HepG2 (cell line): Measurements from ENCODE around the gene NUP214. TPM values are rescaled to one million over a fixed set of nuclear protein-coding genes. Genes with fewer than 3 reads are reported as not detected.

Experiments used
- EHMT2 ChIP-seq: fragments of 200-600 bp; sonication (generic); IDR thresholded peaks from 2 replicates; pipeline ENCODE4 v1.7.0; 2017; ENCODE audit warnings: antibody characterized with exemption, low read depth, low read length, borderline replicate concordance
- HNRNPK ChIP-seq: fragments of 200-400 bp; formaldehyde crosslinking; IDR thresholded peaks from 2 replicates; pipeline ENCODE4 v1.6.1; 2018; ENCODE audit warnings: low read length, low read depth, moderate library complexity, mild to moderate bottlenecking; ENCODE audit not compliant: poor library complexity, severe bottlenecking
- ISX ChIP-seq: sonication (generic); formaldehyde crosslinking; conservative IDR thresholded peaks from 2 replicates; pipeline ENCODE4 v1.5.0; 2020; ENCODE audit warnings: missing genetic modification reagents
- JUND ChIP-seq: sonication (generic); formaldehyde crosslinking; IDR thresholded peaks from 2 replicates; pipeline ENCODE4 v1.8.0; 2022; ENCODE audit warnings: mild to moderate bottlenecking, missing genetic modification reagents
- MEIS2 ChIP-seq: sonication (generic); formaldehyde crosslinking; IDR thresholded peaks from 2 replicates; pipeline ENCODE4 v1.9.0; 2021; ENCODE audit warnings: mild to moderate bottlenecking, missing genetic modification reagents
- MLX ChIP-seq: IDR thresholded peaks from 2 replicates; pipeline ENCODE4 v1.6.1; 2016
- NCOA1 ChIP-seq: sonication (generic); formaldehyde crosslinking; IDR thresholded peaks from 2 replicates; pipeline ENCODE4 v1.9.0; 2021; ENCODE audit warnings: missing genetic modification reagents
- NPAS2 ChIP-seq: sonication (generic); formaldehyde crosslinking; IDR thresholded peaks from 2 replicates; pipeline ENCODE4 v1.8.0; 2022; ENCODE audit warnings: mild to moderate bottlenecking, missing genetic modification reagents, borderline replicate concordance
- PAWR ChIP-seq: sonication (generic); formaldehyde crosslinking; IDR thresholded peaks from 2 replicates; pipeline ENCODE4 v1.4.0; 2020; ENCODE audit warnings: missing genetic modification reagents, mild to moderate bottlenecking, borderline replicate concordance
- PBX2 ChIP-seq: IDR thresholded peaks from 2 replicates; pipeline ENCODE4 v1.6.1; 2016; ENCODE audit warnings: control low read depth
- REL ChIP-seq: sonication (generic); formaldehyde crosslinking; conservative IDR thresholded peaks from 2 replicates; pipeline ENCODE4 v1.8.0; 2022; ENCODE audit warnings: mild to moderate bottlenecking, missing genetic modification reagents, moderate library complexity
- SP1 ChIP-seq, 2 experiments: fragments of 450-650 bp in 1 of 2; sonication (generic) in 1 of 2; formaldehyde crosslinking in 1 of 2; IDR thresholded peaks; 2 replicates each; pipeline versions ENCODE4 v1.4.0 to v1.6.1; 2016 to 2020; ENCODE audit warnings: missing genetic modification reagents in 1 of 2
- TEF ChIP-seq: sonication (generic); formaldehyde crosslinking; IDR thresholded peaks from 2 replicates; pipeline ENCODE4 v1.5.0; 2020; ENCODE audit warnings: missing genetic modification reagents
- YEATS4 ChIP-seq: sonication (generic); formaldehyde crosslinking; IDR thresholded peaks from 2 replicates; pipeline ENCODE4 v1.4.0; 2020; ENCODE audit warnings: missing genetic modification reagents, borderline replicate concordance
- ZFY ChIP-seq: sonication (generic); formaldehyde crosslinking; IDR thresholded peaks from 2 replicates; pipeline ENCODE4 v1.4.0; 2020; ENCODE audit warnings: missing genetic modification reagents
- ZNF10 ChIP-seq: sonication (generic); formaldehyde crosslinking; IDR thresholded peaks from 2 replicates; pipeline ENCODE4 v1.4.0; 2020; ENCODE audit warnings: mild to moderate bottlenecking, low read depth, missing genetic modification reagents, borderline replicate concordance
- ZNF562 ChIP-seq: sonication (generic); formaldehyde crosslinking; IDR thresholded peaks from 2 replicates; pipeline ENCODE4 v1.8.0; 2022; ENCODE audit warnings: missing genetic modification reagents, borderline replicate concordance
- ZNF567 ChIP-seq: sonication (generic); formaldehyde crosslinking; IDR thresholded peaks from 2 replicates; pipeline ENCODE4 v1.8.1; 2023; ENCODE audit warnings: mild to moderate bottlenecking, missing genetic modification reagents, borderline replicate concordance
- ZNF589 ChIP-seq: sonication (generic); formaldehyde crosslinking; conservative IDR thresholded peaks from 2 replicates; pipeline ENCODE4 v1.8.0; 2022; ENCODE audit warnings: mild to moderate bottlenecking, moderate library complexity, missing genetic modification reagents
- ZNF784 ChIP-seq: sonication (generic); formaldehyde crosslinking; IDR thresholded peaks from 2 replicates; pipeline ENCODE4 v1.5.1; 2020; ENCODE audit warnings: missing genetic modification reagents, mild to moderate bottlenecking, borderline replicate concordance
- polyA plus RNA-seq, 8 experiments: library from polyadenylated mRNA; depleted of rRNA in 3 of 8; stranded (reverse) in 7 of 8; unstranded in 1 of 8; fragments of >200 nt; fragmentation: Illumina TruSeq in 4 of 8; extraction: Trizol in 4 of 8; gene quantifications; 2 replicates each; pipeline versions ENCODE4 v1.2.1 to v1.2.3, GENCODE V29; 2011 to 2016; ENCODE audit warnings: low read depth in 4 of 8, missing spikeins in 1 of 8, mixed read lengths in 1 of 8; ENCODE audit not compliant: insufficient read depth in 1 of 8
- total RNA-seq, 5 experiments: library from RNA; depleted of rRNA; stranded (reverse); fragments of >200 nt; fragmentation: Illumina TruSeq; extraction: Trizol; gene quantifications; 2 replicates each; pipeline ENCODE4 v1.2.3, GENCODE V29; 2016; ENCODE audit warnings: low read depth in 1 of 5
- TF ChIP-seq, protein P1 (sequence below): sonication (generic); formaldehyde crosslinking; IDR thresholded peaks from 2 replicates; pipeline ENCODE4 v1.8.0; 2022; ENCODE audit warnings: missing genetic modification reagents, mild to moderate bottlenecking, moderate library complexity, borderline replicate concordance
- TF ChIP-seq, protein P2 (sequence below): sonication (generic); formaldehyde crosslinking; IDR thresholded peaks from 2 replicates; pipeline ENCODE4 v1.4.0; 2020; ENCODE audit warnings: missing genetic modification reagents, borderline replicate concordance

NUP214 gene
- total and polyA plus RNA-seq, 2 of the 13 experiments (the other 11 are each of a cell fraction or from before 2014, with no cell fraction given): 8.4 to 16.0 TPM

DNA sequence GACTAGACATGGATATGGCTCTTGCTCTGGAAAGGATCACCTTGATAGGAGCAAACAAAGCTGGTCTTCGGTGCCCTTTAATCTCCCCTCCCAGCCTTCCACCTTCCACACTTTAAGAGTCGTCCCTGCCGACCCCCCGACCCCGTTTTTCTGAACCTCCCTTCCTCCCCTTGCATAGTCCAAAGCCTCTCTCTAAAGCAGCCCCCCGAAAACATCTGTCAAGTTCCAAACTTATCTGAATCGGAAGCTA is 423 bp upstream of the NUP214 start (continued):
- TF ChIP-seq PBX2 (CRISPR knock-in tag) (no peak), MLX (no peak), SP1 (IDR thresholded peaks at IDR 0.05) (no peak), SP1 (CRISPR knock-in tag; IDR thresholded peaks at IDR 0.05) (no peak), EHMT2 (no peak), ZNF10 (no peak), MEIS2 (CRISPR knock-in tag) (0 out of 2 replicates have a peak, but pooled peaks have one; percentile 7), ZNF589 (0 out of 2 replicates have a peak, but pooled peaks have one; percentile 42), NCOA1 (CRISPR knock-in tag) (no peak), HNRNPK (no peak), YEATS4 (CRISPR knock-in tag) (0 out of 2 replicates have a peak, but pooled peaks have one; percentile 19), NPAS2 (no peak), JUND (CRISPR knock-in tag) (no peak), PAWR (CRISPR knock-in tag) (no peak), ZNF562 (no peak), TEF (CRISPR knock-in tag) (no peak; the same call in 1 of the 2 replicates), ZFY (CRISPR knock-in tag) (no peak), ZNF567 (CRISPR knock-in tag) (no peak), ZNF784 (CRISPR knock-in tag) (no peak), REL (CRISPR knock-in tag) (0 out of 2 replicates have a peak, but pooled peaks have one; percentile 25), ISX (CRISPR knock-in tag) (0 out of 2 replicates have a peak, but pooled peaks have one; percentile 68)
- TF ChIP-seq, protein P1, sequence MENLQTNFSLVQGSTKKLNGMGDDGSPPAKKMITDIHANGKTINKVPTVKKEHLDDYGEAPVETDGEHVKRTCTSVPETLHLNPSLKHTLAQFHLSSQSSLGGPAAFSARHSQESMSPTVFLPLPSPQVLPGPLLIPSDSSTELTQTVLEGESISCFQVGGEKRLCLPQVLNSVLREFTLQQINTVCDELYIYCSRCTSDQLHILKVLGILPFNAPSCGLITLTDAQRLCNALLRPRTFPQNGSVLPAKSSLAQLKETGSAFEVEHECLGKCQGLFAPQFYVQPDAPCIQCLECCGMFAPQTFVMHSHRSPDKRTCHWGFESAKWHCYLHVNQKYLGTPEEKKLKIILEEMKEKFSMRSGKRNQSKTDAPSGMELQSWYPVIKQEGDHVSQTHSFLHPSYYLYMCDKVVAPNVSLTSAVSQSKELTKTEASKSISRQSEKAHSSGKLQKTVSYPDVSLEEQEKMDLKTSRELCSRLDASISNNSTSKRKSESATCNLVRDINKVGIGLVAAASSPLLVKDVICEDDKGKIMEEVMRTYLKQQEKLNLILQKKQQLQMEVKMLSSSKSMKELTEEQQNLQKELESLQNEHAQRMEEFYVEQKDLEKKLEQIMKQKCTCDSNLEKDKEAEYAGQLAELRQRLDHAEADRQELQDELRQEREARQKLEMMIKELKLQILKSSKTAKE: no peak
- TF ChIP-seq, protein P2, sequence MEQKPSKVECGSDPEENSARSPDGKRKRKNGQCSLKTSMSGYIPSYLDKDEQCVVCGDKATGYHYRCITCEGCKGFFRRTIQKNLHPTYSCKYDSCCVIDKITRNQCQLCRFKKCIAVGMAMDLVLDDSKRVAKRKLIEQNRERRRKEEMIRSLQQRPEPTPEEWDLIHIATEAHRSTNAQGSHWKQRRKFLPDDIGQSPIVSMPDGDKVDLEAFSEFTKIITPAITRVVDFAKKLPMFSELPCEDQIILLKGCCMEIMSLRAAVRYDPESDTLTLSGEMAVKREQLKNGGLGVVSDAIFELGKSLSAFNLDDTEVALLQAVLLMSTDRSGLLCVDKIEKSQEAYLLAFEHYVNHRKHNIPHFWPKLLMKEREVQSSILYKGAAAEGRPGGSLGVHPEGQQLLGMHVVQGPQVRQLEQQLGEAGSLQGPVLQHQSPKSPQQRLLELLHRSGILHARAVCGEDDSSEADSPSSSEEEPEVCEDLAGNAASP: no peak
